Activated effector memory CD4-positive, alpha-beta T cell treated with anti-CD3 and anti-CD28 coated beads, Interleukin-2, amount 50 U/mL, for 16 hours (primary cell): Measurements from ENCODE around the gene PPP1R16B.
"Not testable (repeated sequence)": the region's sequence is repeated elsewhere in the genome, so short reads cannot be mapped to it uniquely, and the experiment has no call there.

Experiments used
- DNase-seq: peaks from one replicate; pipeline ENCODE4 v3.0.0-alpha.2; 2020

PPP1R16B gene

GRCh38 chr20:38940644-38941043 lies 135.1 kb downstream of the PPP1R16B start:
- no peak for DNase-seq

- DNase-seq = no peak
Measured at GRCh38 chr20:38941726-38942389, 136.4 kb downstream of the PPP1R16B start.

- DNase-seq = no peak
Measured at GRCh38 chr20:38945012-38945411, 139.5 kb downstream of the PPP1R16B start.

GRCh38 chr20:38946836-38947235 lies 141.3 kb downstream of the PPP1R16B start:
- no peak for DNase-seq

GRCh38 chr20:38947931-38948362 lies 142.4 kb downstream of the PPP1R16B start:
- no peak for DNase-seq

- no peak for DNase-seq
Measured at GRCh38 chr20:38950254-38950653, 144.8 kb downstream of the PPP1R16B start.

GRCh38 chr20:38951611-38952010 lies 146.1 kb downstream of the PPP1R16B start:
- DNase-seq = no peak

- DNase-seq = no peak
Measured at GRCh38 chr20:38952153-38952552, 146.7 kb downstream of the PPP1R16B start.

- DNase-seq = no peak
Measured at GRCh38 chr20:38953630-38954340, 148.3 kb downstream of the PPP1R16B start.

GRCh38 chr20:38957235-38957876 lies 151.9 kb downstream of the PPP1R16B start:
- no peak for DNase-seq

- no peak for DNase-seq
Measured at GRCh38 chr20:38957915-38958485, 152.5 kb downstream of the PPP1R16B start.

- not testable (repeated sequence) for DNase-seq
Measured at GRCh38 chr20:38960187-38960687, 154.7 kb downstream of the PPP1R16B start.

- peak; percentile 69 for DNase-seq
Measured at GRCh38 chr20:38961530-38962043, 156.1 kb downstream of the PPP1R16B start.

- peak; percentile 100 for DNase-seq
Measured at GRCh38 chr20:38962044-38962927, 156.8 kb downstream of the PPP1R16B start, which contains the start of gene DHX35. DHX35 (plus strand) TSS chr20:38962344; CDS start chr20:38962368, 24 bp downstream.

- no peak for DNase-seq
Measured at GRCh38 chr20:38962928-38963401, 157.5 kb downstream of the PPP1R16B start.

- DNase-seq = no peak
Measured at GRCh38 chr20:38963745-38964144, 158.2 kb downstream of the PPP1R16B start.

- DNase-seq = no peak
Measured at GRCh38 chr20:38965264-38965663, 159.8 kb downstream of the PPP1R16B start.

GRCh38 chr20:38968090-38968489 lies 162.6 kb downstream of the PPP1R16B start:
- DNase-seq = no peak

- no peak for DNase-seq
Measured at GRCh38 chr20:38969708-38970107, 164.2 kb downstream of the PPP1R16B start.

- DNase-seq = no peak
Measured at GRCh38 chr20:38970302-38970701, 164.8 kb downstream of the PPP1R16B start.
